ENCODE results near the gene GJB1.

GJB1 gene

GRCh38 chrX:71215338-71215912 lies 7.6 kb upstream of the GJB1 start:
- DNase-seq, result no peak

- peak; percentile 28 for DNase-seq
Observed at GRCh38 chrX:71216485-71216884, 6.5 kb upstream of the GJB1 start.

- DNase-seq, result no peak
Observed at GRCh38 chrX:71217298-71217697, 5.7 kb upstream of the GJB1 start.

- no peak for DNase-seq
Observed at GRCh38 chrX:71221145-71221544, 1.9 kb upstream of the GJB1 start.

- DNase-seq, result no peak
Observed at GRCh38 chrX:71224098-71224708, 1.2 kb downstream of the GJB1 start.

GRCh38 chrX:71225009-71225408 lies 2.0 kb downstream of the GJB1 start:
- no peak for DNase-seq

- no peak for DNase-seq
Observed at GRCh38 chrX:71225676-71226075, 2.7 kb downstream of the GJB1 start.

- DNase-seq, result no peak
Observed at GRCh38 chrX:71227370-71228062, 4.5 kb downstream of the GJB1 start.

GRCh38 chrX:71228063-71228642 lies 5.1 kb downstream of the GJB1 start:
- DNase-seq, result no peak

GRCh38 chrX:71235482-71235881 lies 12.5 kb downstream of the GJB1 start:
- DNase-seq, result no peak

GRCh38 chrX:71236836-71237235 lies 13.8 kb downstream of the GJB1 start:
- DNase-seq, result no peak

- DNase-seq, result no peak
Observed at GRCh38 chrX:71239781-71240180, 16.8 kb downstream of the GJB1 start.

- DNase-seq, result no peak
Observed at GRCh38 chrX:71241301-71241700, 18.3 kb downstream of the GJB1 start.

GRCh38 chrX:71244359-71245128 lies 21.5 kb downstream of the GJB1 start:
- no peak for DNase-seq

- DNase-seq, result no peak
Observed at GRCh38 chrX:71245159-71245558, 22.1 kb downstream of the GJB1 start.

- no peak for DNase-seq
Observed at GRCh38 chrX:71250841-71251240, 27.8 kb downstream of the GJB1 start.

GRCh38 chrX:71251466-71251973 lies 28.5 kb downstream of the GJB1 start:
- no peak for DNase-seq

- no peak for DNase-seq
Observed at GRCh38 chrX:71252221-71252620, 29.2 kb downstream of the GJB1 start.

GRCh38 chrX:71253253-71254091 lies 30.4 kb downstream of the GJB1 start:
- peak; percentile 3 for DNase-seq

GRCh38 chrX:71254092-71254963 lies 31.3 kb downstream of the GJB1 start, which contains the start of gene ZMYM3:
Gene ZMYM3 (minus strand): TSS chrX:71254140. CDS start chrX:71253255, 885 bp downstream.
- DNase-seq, result peak; percentile 80

GRCh38 chrX:71256051-71256450 lies 33.0 kb downstream of the GJB1 start:
- peak; percentile 15 for DNase-seq
